NCI-H128 (cell line): ENCODE measurements around the gene MID2.
"Not testable (repeated sequence)": the region's sequence is repeated elsewhere in the genome, so short reads cannot be mapped to it uniquely, and the experiment has no call there.

Experiments
- DNase-seq: peaks from one replicate; lab custom pipeline; 2025; ENCODE audit not compliant: unreplicated experiment; lab: John Stamatoyannopoulos, UW

The MID2 gene

GRCh38 chrX:107842715-107843400, 17.2 kb downstream of the MID2 start:
- no peak for DNase-seq

- no peak for DNase-seq
Measured at GRCh38 chrX:107845625-107846024, 20.0 kb downstream of the MID2 start.

DNA sequence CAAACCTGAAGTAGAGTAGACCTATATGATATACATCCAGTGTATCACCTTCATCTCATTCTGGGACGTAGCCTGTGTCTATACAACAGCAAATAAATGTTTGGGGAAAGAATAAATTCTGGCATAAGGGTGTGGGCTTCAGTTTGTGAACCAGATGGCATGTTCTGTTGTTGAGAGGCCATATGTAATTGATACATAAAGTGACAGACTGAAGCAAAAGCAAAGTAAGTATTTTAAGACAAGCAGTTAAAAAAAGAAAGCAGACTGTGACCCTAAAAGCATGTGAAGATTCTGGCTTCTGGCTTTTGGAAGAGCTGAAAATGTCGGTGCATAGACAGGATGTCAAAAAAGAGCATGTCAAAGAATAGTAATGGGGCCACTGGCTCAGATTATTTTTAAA, 22.9 kb downstream of the MID2 start:
- DNase-seq = no peak

DNA sequence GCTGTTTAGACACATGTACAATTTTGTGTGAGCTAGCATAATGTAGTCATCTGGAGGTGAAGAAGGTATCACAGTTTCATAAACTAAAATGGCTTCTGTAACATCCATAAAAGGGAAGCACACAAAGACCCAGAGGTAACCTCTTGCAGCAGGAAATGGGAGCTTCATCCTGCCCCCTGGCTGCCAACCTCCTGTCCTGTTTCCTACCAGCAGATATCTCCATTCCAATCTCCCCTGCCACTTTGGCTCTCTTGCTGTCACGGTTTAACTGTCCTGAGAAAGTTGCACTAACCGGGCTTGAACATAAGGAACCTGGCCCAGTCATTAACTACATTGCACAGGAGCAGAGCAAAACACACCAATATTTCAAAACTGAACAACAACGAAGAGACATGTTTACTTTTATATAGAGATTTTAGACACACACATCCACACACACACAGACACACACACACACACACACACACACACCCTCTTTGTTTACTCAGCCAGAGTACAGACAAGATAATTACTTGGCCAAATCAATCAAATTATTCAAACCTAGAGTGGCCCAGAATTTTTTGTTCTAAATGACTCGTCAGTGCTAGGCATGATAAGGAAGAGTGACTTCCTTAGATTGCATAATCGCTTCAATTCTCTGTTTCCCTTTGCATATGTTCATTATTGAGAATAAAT, 24.2 kb downstream of the MID2 start:
- DNase-seq = no peak

DNA sequence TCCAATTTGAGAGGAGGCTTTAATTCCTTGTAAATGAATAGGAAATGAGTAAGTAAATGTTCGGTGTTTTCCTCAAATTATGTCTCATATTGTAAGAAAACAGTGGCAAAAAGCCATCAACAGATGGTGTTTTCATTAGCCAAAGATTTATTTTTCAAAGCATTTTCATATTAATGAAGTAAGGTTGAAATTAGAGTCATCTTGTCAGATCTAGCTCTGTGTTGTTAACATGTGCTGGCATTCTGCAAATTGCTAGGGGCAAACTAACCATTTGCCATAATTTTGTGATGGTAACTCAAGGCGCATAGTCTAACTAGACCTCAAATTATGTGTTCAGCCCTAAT, 24.7 kb downstream of the MID2 start:
- no peak for DNase-seq

DNA sequence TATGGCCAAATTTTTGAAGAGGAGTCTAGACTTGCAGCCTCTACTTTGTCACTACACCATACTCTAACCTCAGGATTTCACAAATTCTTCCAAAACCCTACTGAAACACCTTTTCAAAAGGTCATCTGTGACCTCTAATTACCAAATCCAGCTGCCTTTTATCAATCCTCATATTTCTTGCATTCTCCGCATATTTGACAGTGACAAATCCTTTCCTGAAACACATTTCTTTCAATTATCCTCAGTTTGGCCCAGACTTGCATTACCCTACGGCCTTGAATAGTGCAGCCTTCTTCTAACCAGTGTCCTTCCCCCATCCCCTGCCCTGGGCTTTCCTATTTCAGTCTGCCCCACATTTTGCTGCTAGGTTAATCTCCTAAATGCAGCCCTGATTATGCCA, 25.5 kb downstream of the MID2 start:
- DNase-seq = no peak

- DNase-seq = not testable (repeated sequence)
Measured at GRCh38 chrX:107851665-107852064, 26.0 kb downstream of the MID2 start.

- no peak for DNase-seq
Measured at GRCh38 chrX:107856289-107856688, 30.6 kb downstream of the MID2 start.

DNA sequence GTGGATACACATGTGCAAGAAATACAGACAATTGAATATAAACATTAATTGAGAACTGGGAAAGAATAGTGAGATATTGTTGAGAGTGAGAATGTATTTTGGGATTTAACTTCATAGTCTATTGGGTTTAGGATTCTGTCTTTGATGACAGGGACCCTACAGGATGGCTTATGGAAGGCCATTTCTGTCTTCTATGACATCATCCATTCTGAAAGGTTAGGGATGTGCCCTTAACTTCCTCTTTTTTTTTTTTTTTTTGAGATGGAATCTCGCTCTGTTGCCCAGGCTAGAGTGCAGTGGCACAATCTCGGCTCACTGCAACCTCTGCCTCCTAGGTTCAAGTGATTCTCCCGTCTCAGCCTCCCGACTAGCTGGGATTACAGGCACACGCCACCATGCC, 31.4 kb downstream of the MID2 start:
- DNase-seq = not testable (repeated sequence)

DNA sequence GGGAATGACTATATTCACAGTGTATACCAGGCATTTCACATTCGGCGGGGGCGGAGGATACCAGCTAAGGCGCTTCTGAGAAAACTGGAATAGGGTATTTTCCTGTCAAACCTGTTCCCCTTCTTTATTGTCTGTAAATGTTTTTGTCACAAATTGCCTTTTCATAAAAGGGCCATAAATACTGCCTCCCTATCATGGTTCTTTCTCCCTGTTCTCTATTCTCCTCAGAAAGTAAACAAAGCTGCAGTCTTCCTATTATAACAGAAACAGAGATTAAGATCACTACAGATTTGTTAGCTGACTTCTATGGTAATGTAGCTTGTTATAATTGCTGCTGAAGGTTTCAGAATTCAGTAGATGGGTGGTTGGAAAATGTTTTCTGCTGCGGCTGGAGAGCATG, 32.2 kb downstream of the MID2 start:
- DNase-seq = no peak

GRCh38 chrX:107861056-107861455, 35.4 kb downstream of the MID2 start:
- DNase-seq = no peak

- DNase-seq = no peak
Measured at GRCh38 chrX:107871136-107871535, 45.5 kb downstream of the MID2 start.

DNA sequence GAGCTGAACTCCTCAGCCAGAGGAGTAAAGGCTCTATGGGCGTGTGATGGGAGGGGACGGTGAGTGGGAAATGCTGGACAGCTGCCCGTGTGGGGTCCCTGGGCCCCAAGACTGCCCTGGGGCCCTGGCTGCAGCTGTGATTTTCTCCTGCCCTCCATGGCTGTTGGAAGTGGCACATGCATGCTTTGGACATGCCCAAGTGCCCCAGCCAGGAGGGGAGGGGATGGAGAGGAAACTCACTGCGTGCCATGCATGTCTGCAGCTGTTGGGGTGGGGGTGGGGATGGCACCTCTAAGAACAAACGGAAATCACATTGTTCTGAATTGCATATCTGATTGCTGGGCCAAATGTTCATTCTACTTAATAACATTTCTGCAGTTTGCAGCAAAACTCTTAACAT, 52.4 kb downstream of the MID2 start:
- no peak for DNase-seq

DNA sequence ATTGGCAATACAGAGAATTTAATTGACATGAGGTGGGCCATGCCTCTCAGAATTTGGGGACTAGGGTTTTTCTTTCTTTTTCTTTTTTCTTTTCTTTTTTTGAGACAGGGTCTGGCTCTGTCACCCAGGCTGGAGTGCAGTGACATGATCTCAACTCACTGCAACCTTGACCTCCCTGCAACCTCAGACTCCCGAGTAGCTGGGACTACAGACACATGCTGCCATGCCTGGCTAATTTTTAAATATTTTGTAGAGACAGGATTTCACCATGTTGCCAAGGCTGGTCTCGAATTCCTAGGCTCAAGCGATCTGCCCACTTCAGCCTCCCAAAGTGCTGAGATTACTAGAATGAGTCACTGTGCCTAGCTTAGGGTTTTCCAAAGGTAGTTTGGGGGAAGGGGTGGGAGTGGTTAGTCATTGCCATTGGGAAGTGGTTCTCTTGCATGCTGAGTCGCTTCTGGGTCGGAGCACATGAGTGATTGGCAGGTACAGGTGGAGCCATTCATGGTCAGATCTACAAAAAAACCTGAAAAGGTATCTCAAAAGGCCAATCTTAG, 54.5 kb downstream of the MID2 start:
- no peak for DNase-seq

DNA sequence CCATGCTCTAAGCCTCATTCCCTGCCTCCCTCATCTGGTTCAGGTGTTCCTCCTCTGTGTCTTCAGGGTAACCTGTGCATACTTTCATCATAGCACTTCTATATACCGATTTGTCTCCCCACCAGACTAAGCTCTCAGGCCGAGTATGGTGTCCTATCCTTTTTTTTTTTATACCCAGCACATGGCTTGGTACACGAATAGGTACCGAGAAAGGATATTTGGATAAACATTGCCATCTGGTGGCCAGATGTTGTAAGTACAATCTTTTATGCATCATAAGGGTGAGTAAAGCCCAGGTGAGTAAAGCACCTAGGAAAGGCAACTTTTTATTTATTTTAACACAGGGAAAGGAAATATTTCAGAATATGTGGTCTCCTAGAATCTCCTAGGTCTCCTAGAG, 68.4 kb downstream of the MID2 start:
- DNase-seq = peak; percentile 9

DNA sequence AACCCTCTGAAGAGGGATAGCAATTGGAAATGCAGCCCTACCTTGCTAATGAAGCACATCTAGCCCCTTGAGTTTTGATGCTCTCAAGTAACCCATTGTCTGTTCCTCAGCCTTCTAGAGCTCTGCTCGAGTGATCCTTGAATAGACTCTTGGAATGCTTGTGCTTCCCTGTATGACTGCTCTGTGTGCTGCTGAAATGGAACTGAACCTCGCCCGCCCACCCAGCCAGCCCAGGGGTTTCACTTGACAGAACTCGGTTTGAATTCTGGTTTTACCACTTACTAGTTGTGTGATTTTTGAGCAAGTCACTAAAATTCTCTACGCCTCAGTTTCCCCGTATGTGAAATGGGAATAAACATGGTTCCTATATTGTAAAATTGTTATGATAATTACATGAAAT, 77.1 kb downstream of the MID2 start:
- no peak for DNase-seq

GRCh38 chrX:107905366-107905765, 79.7 kb downstream of the MID2 start:
- DNase-seq = no peak

GRCh38 chrX:107924136-107924746, 98.6 kb downstream of the MID2 start:
- no peak for DNase-seq

- no peak for DNase-seq
Measured at GRCh38 chrX:107934262-107934661, 108.6 kb downstream of the MID2 start.

DNA sequence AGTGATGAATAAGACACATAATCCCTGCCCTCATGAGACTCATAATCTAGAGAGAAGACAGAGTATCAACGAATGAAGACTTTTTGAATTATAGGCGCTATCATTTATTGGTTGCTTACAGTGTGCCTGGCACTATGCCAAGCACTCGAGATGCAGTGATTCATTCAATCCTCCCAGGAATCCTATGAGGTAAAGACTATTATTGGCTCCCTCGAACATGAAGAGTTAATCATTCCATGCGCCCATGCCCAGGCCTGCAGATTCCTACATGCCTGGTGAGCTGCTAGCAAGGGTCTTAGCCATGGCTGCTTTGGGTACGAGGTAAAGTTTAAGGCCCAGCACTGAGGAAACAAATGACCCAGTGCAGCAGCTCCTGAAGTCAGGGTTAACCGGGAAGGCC, 109.5 kb downstream of the MID2 start:
- DNase-seq = no peak

DNA sequence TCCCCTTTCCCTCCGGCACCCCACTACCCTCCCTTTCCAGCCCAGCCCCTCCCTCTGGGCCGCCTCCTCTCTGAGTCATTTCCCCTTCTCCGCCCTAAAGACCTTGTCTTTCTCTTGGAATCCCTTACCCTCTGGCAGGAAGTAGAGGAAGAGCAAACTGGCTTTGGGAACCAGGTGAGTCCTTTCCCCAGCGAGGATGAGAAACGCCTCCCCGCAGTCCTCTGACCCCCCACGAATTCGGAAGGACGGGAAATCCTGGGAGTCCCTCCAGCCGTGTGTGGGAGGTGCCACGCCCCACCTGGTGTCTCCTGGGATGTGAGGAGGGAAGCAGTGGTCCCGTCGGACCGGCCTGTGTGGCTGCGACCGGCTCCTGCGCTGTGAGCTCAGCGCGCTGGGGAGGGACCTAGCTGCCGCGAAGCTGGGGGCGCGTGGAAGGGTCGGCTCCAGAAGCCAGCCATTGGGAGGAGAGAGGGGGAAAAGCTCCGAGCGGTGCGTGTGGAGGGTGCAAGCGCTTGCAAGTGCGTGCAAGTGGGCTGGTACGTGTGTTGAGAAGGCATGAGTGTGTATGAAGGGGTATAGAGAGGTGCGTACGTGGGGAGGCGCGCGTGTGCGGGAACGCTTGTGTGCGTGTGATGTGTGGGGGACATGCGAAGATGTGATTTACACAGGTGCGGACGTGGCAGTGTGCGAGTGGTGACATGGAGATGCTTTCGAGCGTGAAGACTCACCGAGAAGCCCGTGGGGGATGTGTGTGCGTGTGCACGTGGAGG, 110.2 kb downstream of the MID2 start:
- no peak for DNase-seq

GRCh38 chrX:107936434-107936730, 110.7 kb downstream of the MID2 start:
- no peak for DNase-seq
